Effector memory CD4-positive, alpha-beta T cell (primary cell): ENCODE results near the gene CEACAM6.

Experiments used
- DNase-seq, 3 donors: peaks; one replicate each; pipeline ENCODE4 v3.0.0-alpha.2; 2020
- H3K27ac ChIP-seq: 2 replicates; pipeline ENCODE4 v1.7.0; 2013; ENCODE audit warnings: mild to moderate bottlenecking, low read length, moderate library complexity; ENCODE audit not compliant: insufficient read depth, poor library complexity, severe bottlenecking
- H3K27me3 ChIP-seq: replicated peaks from 2 replicates; pipeline ENCODE4 v1.7.0; 2013; ENCODE audit warnings: mild to moderate bottlenecking, low read length; ENCODE audit not compliant: insufficient read depth, control insufficient read depth, poor library complexity, severe bottlenecking
- H3K36me3 ChIP-seq: 2 replicates; pipeline ENCODE4 v1.7.0; 2013; ENCODE audit warnings: mild to moderate bottlenecking, low read length, moderate library complexity; ENCODE audit not compliant: control insufficient read depth, insufficient read depth
- H3K4me1 ChIP-seq: 2 replicates; pipeline ENCODE4 v1.7.0; 2013; ENCODE audit warnings: low read length, mild to moderate bottlenecking; ENCODE audit not compliant: control insufficient read depth, insufficient read depth, poor library complexity, severe bottlenecking
- H3K4me3 ChIP-seq: 2 replicates; pipeline ENCODE4 v1.7.0; 2013; ENCODE audit warnings: low read length, low read depth, mild to moderate bottlenecking; ENCODE audit not compliant: insufficient read depth, poor library complexity, severe bottlenecking
- H3K9me3 ChIP-seq: 2 replicates; pipeline ENCODE4 v1.7.0; 2013; ENCODE audit warnings: mild to moderate bottlenecking, low read length, moderate library complexity; ENCODE audit not compliant: control insufficient read depth

Gene CEACAM6

DNA sequence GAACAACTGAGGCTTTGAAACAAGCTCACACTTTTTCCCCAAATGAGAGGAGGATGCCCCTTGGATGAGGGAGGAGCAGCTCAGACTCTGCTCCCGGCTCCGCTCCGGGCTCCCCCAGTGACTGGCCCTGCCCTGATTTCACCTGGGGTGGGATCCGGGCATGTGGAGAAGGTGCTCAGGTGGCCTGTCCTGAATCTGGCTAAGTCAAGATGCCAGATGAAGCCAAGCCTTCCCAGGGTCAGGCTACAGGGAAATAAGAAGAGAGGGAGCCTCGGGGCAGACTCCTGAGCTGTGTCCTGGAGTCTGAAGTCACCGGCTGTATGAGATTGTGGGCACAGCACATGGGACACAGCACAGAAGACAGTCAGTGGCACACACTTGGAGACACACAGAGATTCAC is 36.6 kb upstream of the CEACAM6 start:
- Histone ChIP-seq H3K27me3 (no peaks in the 10 kb centered on the region), H3K36me3 (no peaks in the 10 kb centered on the region), H3K9me3 (no peaks in the 10 kb centered on the region), H3K4me1 (no peaks in the 10 kb centered on the region), H3K4me3 (no peak overlapping the region), H3K27ac (no peak overlapping the region)
- no peak for DNase-seq

- Histone ChIP-seq H3K9me3 (no peaks in the 10 kb centered on the region), H3K27me3 (no peaks in the 10 kb centered on the region), H3K4me1 (no peaks in the 10 kb centered on the region), H3K36me3 (no peaks in the 10 kb centered on the region), H3K27ac (no peak overlapping the region), H3K4me3 (no peak overlapping the region)
- no peak for DNase-seq
Observed at GRCh38 chr19:41720103-41720502, 35.2 kb upstream of the CEACAM6 start.

- no peaks in the 10 kb centered on the region for H3K4me1 ChIP-seq
- H3K9me3 ChIP-seq: no peaks in the 10 kb centered on the region
- no peaks in the 10 kb centered on the region for H3K36me3 ChIP-seq
- H3K4me3 ChIP-seq: no peak overlapping the region
- no peak for DNase-seq
- no peak overlapping the region for H3K27ac ChIP-seq
- peaks cover 2% of the 10 kb centered on the region for H3K27me3 ChIP-seq
Observed at GRCh38 chr19:41726493-41726892, 28.8 kb upstream of the CEACAM6 start.

GRCh38 chr19:41734156-41734555 is 21.2 kb upstream of the CEACAM6 start:
- H3K27me3 ChIP-seq: no peaks in the 10 kb centered on the region
- H3K4me1 ChIP-seq: no peaks in the 10 kb centered on the region
- no peak for DNase-seq
- no peak overlapping the region for H3K27ac ChIP-seq
- H3K36me3 ChIP-seq: no peaks in the 10 kb centered on the region
- H3K9me3 ChIP-seq: no peaks in the 10 kb centered on the region
- no peak overlapping the region for H3K4me3 ChIP-seq

- Histone ChIP-seq H3K27ac (no peak overlapping the region), H3K4me1 (no peaks in the 10 kb centered on the region), H3K9me3 (no peaks in the 10 kb centered on the region), H3K27me3 (no peaks in the 10 kb centered on the region), H3K36me3 (no peaks in the 10 kb centered on the region), H3K4me3 (no peak overlapping the region)
- no peak for DNase-seq
Observed at GRCh38 chr19:41734585-41734984, 20.7 kb upstream of the CEACAM6 start.

DNA sequence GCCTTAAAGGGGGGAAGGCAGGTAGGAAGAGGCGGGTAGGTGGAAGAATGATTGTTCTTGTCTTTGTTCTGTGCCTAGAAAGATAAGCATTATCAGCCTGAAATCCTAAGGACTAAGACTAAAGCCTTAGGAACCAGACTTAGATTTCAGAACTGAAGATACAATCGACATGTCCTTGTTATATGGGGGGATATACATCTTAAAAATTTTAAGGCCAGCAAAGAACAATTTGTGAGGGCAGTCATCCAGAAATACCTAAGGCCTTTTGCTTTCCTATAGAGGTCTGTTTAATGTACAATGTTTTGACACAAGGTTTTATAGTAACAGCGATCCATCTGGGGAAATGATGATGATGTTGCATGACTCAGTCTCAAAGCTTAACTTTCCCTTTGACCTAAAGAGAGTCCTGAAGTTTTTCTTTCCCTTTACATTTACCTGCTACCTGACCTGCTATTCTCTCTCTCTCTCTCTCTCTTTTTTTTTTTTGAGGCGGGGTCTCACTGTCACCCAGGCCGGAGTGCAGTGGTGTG is 20.2 kb upstream of the CEACAM6 start:
- no peak for DNase-seq
- Histone ChIP-seq H3K27me3 (no peaks in the 10 kb centered on the region), H3K9me3 (no peaks in the 10 kb centered on the region), H3K4me3 (no peak overlapping the region), H3K36me3 (no peaks in the 10 kb centered on the region), H3K27ac (no peak overlapping the region), H3K4me1 (no peaks in the 10 kb centered on the region)

GRCh38 chr19:41739361-41739760 is 16.0 kb upstream of the CEACAM6 start:
- no peaks in the 10 kb centered on the region for H3K36me3 ChIP-seq
- no peaks in the 10 kb centered on the region for H3K27me3 ChIP-seq
- H3K4me1 ChIP-seq: no peaks in the 10 kb centered on the region
- no peak overlapping the region for H3K4me3 ChIP-seq
- DNase-seq: no peak
- H3K27ac ChIP-seq: no peak overlapping the region
- no peaks in the 10 kb centered on the region for H3K9me3 ChIP-seq

- no peak overlapping the region for H3K27ac ChIP-seq
- H3K4me3 ChIP-seq: no peak overlapping the region
- H3K36me3 ChIP-seq: no peaks in the 10 kb centered on the region
- H3K4me1 ChIP-seq: no peaks in the 10 kb centered on the region
- no peaks in the 10 kb centered on the region for H3K9me3 ChIP-seq
- no peaks in the 10 kb centered on the region for H3K27me3 ChIP-seq
- DNase-seq: no peak
Observed at GRCh38 chr19:41740415-41741243, 14.7 kb upstream of the CEACAM6 start.

DNA sequence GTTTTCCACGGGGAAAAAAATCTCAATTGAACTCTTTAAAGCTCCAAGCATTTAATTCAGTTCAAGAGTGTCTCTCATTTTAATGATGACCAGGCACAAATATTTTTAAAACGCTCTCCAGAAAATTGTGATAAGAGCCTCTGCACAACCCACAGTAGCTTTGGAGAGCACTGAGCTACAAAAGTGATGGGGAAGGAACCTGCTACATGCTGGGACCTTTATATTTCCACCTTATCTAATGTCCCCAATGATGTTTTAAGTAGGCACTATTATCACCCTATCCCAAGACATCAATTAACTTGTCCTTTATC is 14.1 kb upstream of the CEACAM6 start:
- no peak overlapping the region for H3K4me3 ChIP-seq
- H3K36me3 ChIP-seq: no peaks in the 10 kb centered on the region
- no peaks in the 10 kb centered on the region for H3K4me1 ChIP-seq
- H3K27me3 ChIP-seq: no peaks in the 10 kb centered on the region
- no peak overlapping the region for H3K27ac ChIP-seq
- no peak for DNase-seq
- H3K9me3 ChIP-seq: no peaks in the 10 kb centered on the region

GRCh38 chr19:41744850-41745249 is 10.5 kb upstream of the CEACAM6 start:
- H3K36me3 ChIP-seq: no peaks in the 10 kb centered on the region
- H3K9me3 ChIP-seq: no peaks in the 10 kb centered on the region
- H3K4me1 ChIP-seq: no peaks in the 10 kb centered on the region
- H3K27ac ChIP-seq: no peak overlapping the region
- DNase-seq: no peak
- no peak overlapping the region for H3K4me3 ChIP-seq
- no peaks in the 10 kb centered on the region for H3K27me3 ChIP-seq
